H9 (cell line): ENCODE measurements around the gene MME. TPM values are rescaled to one million over a fixed set of nuclear protein-coding genes. Genes with fewer than 3 reads are reported as not detected.

Source experiments
- DNase-seq: peaks from one replicate; pipeline ENCODE4 v3.0.0-alpha.2; 2017
- H2AFZ ChIP-seq: one replicate; pipeline ENCODE4 v1.6.1; 2013; ENCODE audit warnings: mild to moderate bottlenecking, low read length, control low read depth, moderate library complexity
- H2AK5ac ChIP-seq: 2 replicates; pipeline ENCODE4 v1.6.1; 2013; ENCODE audit warnings: low read length, control low read depth, mixed read lengths; ENCODE audit not compliant: insufficient read length
- H2BK120ac ChIP-seq: one replicate; pipeline ENCODE4 v1.6.1; 2013; ENCODE audit warnings: low read depth, mild to moderate bottlenecking, low read length, control low read depth, inconsistent platforms; ENCODE audit not compliant: poor library complexity, severe bottlenecking
- H2BK12ac ChIP-seq: 2 replicates; pipeline ENCODE4 v1.6.1; 2013; ENCODE audit warnings: low read length, control low read depth, mixed read lengths, low read depth; ENCODE audit not compliant: insufficient read length
- H2BK15ac ChIP-seq: 2 replicates; pipeline ENCODE4 v1.6.1; 2013; ENCODE audit warnings: low read depth, low read length, control low read depth
- H2BK20ac ChIP-seq: one replicate; pipeline ENCODE4 v1.6.1; 2013; ENCODE audit warnings: low read depth, mild to moderate bottlenecking, low read length, control low read depth, inconsistent platforms; ENCODE audit not compliant: poor library complexity, severe bottlenecking
- H2BK5ac ChIP-seq: 2 replicates; pipeline ENCODE4 v1.6.1; 2013; ENCODE audit warnings: low read length, control low read depth, mixed read lengths; ENCODE audit not compliant: insufficient read length
- H3K14ac ChIP-seq: 2 replicates; pipeline ENCODE4 v1.6.1; 2013; ENCODE audit warnings: low read length, control low read depth; ENCODE audit not compliant: insufficient read depth
- H3K18ac ChIP-seq: 2 replicates; pipeline ENCODE4 v1.6.1; 2013; ENCODE audit warnings: low read depth, mild to moderate bottlenecking, mixed read lengths, low read length, control low read depth; ENCODE audit not compliant: insufficient read length
- H3K23ac ChIP-seq: 2 replicates; pipeline ENCODE4 v1.6.1; 2013; ENCODE audit warnings: low read length, control low read depth, mixed read lengths, low read depth; ENCODE audit not compliant: insufficient read length
- H3K23me2 ChIP-seq: 2 replicates; pipeline ENCODE4 v1.6.1; 2013; ENCODE audit warnings: low read depth, mild to moderate bottlenecking, mixed read lengths, low read length, control low read depth; ENCODE audit not compliant: insufficient read length, poor library complexity, severe bottlenecking
- H3K27ac ChIP-seq: 2 replicates; pipeline ENCODE4 v1.5.1; 2013; ENCODE audit warnings: low read length, control low read depth, mixed read lengths, low read depth; ENCODE audit not compliant: insufficient read length
- H3K27me3 ChIP-seq: 2 replicates; pipeline ENCODE4 v1.6.1; 2013; ENCODE audit warnings: low read length, control low read depth, inconsistent platforms; ENCODE audit not compliant: insufficient read depth
- H3K4ac ChIP-seq: 2 replicates; pipeline ENCODE4 v1.6.1; 2013; ENCODE audit warnings: low read depth, mild to moderate bottlenecking, control low read depth, inconsistent platforms, low read length, moderate library complexity
- H3K4me1 ChIP-seq: 2 replicates; pipeline ENCODE4 v1.6.1; 2013; ENCODE audit warnings: low read length, control low read depth, inconsistent platforms; ENCODE audit not compliant: insufficient read depth
- H3K4me2 ChIP-seq: 2 replicates; pipeline ENCODE4 v1.6.1; 2013; ENCODE audit warnings: low read length, control low read depth, mixed read lengths; ENCODE audit not compliant: insufficient read length, insufficient read depth
- H3K56ac ChIP-seq: 2 replicates; pipeline ENCODE4 v1.6.1; 2013; ENCODE audit warnings: low read depth, mild to moderate bottlenecking, mixed read lengths, low read length, control low read depth; ENCODE audit not compliant: insufficient read length
- H3K79me1 ChIP-seq: 2 replicates; pipeline ENCODE4 v1.6.1; 2013; ENCODE audit warnings: low read depth, mild to moderate bottlenecking, moderate library complexity, low read length, control low read depth, inconsistent platforms; ENCODE audit not compliant: insufficient read depth, poor library complexity, severe bottlenecking
- H3K79me2 ChIP-seq: 2 replicates; pipeline ENCODE4 v1.6.1; 2013; ENCODE audit warnings: low read length, control low read depth, inconsistent platforms; ENCODE audit not compliant: insufficient read depth
- H3K9ac ChIP-seq: 2 replicates; pipeline ENCODE4 v1.6.1; 2013; ENCODE audit warnings: low read length, control low read depth, mixed read lengths; ENCODE audit not compliant: insufficient read length; ENCODE audit errors: extremely low read depth
- H3K9me3 ChIP-seq: one replicate; pipeline ENCODE4 v1.6.1; 2013; ENCODE audit warnings: low read depth, low read length, inconsistent platforms; ENCODE audit not compliant: control insufficient read depth
- H3T11ph ChIP-seq: one replicate; pipeline ENCODE4 v1.6.1; 2013; ENCODE audit warnings: mild to moderate bottlenecking, low read length, control low read depth, inconsistent platforms
- H4K20me1 ChIP-seq: one replicate; pipeline ENCODE4 v1.6.1; 2013; ENCODE audit not compliant: control insufficient read depth, insufficient read length, insufficient read depth
- H4K5ac ChIP-seq: 2 replicates; pipeline ENCODE4 v1.6.1; 2013; ENCODE audit warnings: low read depth, mild to moderate bottlenecking, mixed read lengths, low read length, control low read depth; ENCODE audit not compliant: insufficient read length
- H4K8ac ChIP-seq: replicated peaks from 2 replicates; pipeline ENCODE4 v1.6.1; 2013; ENCODE audit warnings: low read length, control low read depth, mixed read lengths, low read depth; ENCODE audit not compliant: insufficient read length
- H4K91ac ChIP-seq: 2 replicates; pipeline ENCODE4 v1.6.1; 2013; ENCODE audit warnings: low read depth, mild to moderate bottlenecking, moderate library complexity, mixed read lengths, low read length, control low read depth; ENCODE audit not compliant: insufficient read length
- H3K27ac Mint-ChIP-seq, 3 experiments: 2 replicates in 2 of 3; 3 replicates in 1 of 3; pipeline ENCODE4 v1.8.0; 2020 to 2021; ENCODE audit warnings: mixed read lengths in 3 of 3, mild to moderate bottlenecking in 1 of 3, moderate library complexity in 1 of 3
- H3K27me3 Mint-ChIP-seq: 2 replicates; pipeline ENCODE4 v1.8.0; 2021; ENCODE audit warnings: low read depth, mild to moderate bottlenecking, moderate library complexity, mixed read lengths
- H3K36me3 Mint-ChIP-seq, 3 experiments: 2 replicates in 2 of 3; 3 replicates in 1 of 3; pipeline ENCODE4 v1.8.0; 2020 to 2021; ENCODE audit warnings: low read depth in 3 of 3, mixed read lengths in 3 of 3; ENCODE audit not compliant: insufficient read depth in 1 of 3
- H3K4me1 Mint-ChIP-seq, 2 experiments: 2 replicates each; pipeline ENCODE4 v1.8.0; 2020; ENCODE audit warnings: mixed read lengths in 2 of 2
- H3K4me3 Mint-ChIP-seq, 2 experiments: 2 replicates in 1 of 2; 3 replicates in 1 of 2; pipeline ENCODE4 v1.8.0; 2020 to 2021; ENCODE audit warnings: mild to moderate bottlenecking in 2 of 2, mixed read lengths in 2 of 2, moderate library complexity in 1 of 2
- H3K9me3 Mint-ChIP-seq, 2 experiments: 2 replicates in 1 of 2; 3 replicates in 1 of 2; pipeline ENCODE4 v1.8.0; 2020; ENCODE audit warnings: mild to moderate bottlenecking in 2 of 2, mixed read lengths in 2 of 2, moderate library complexity in 1 of 2
- WGBS: extraction: QIAGEN DNeasy Blood & Tissue Kit; methylation state at CpG from one replicate; pipeline ENCODE4 v1.1.7; 2013; ENCODE audit warnings: missing lambda C conversion rate, low lambda C conversion rate, mixed read lengths; ENCODE audit not compliant: insufficient read length; ENCODE audit errors: extremely low coverage; 5-methylcytosine and 5-hydroxymethylcytosine counted together
- total RNA-seq: library from RNA; stranded (reverse); gene quantifications from 2 replicates; pipeline ENCODE4 v1.2.1, GENCODE V29; 2021
- TF ChIP-seq, protein P1 (sequence below): fragments of 200-600 bp; sonication (generic); conservative IDR thresholded peaks from 3 replicates; pipeline ENCODE4 v1.8.0; 2021; ENCODE audit warnings: antibody characterized with exemption, mild to moderate bottlenecking

Gene MME
- total RNA-seq, 1 experiment from 2014 or later, result 16.4 TPM

DNA sequence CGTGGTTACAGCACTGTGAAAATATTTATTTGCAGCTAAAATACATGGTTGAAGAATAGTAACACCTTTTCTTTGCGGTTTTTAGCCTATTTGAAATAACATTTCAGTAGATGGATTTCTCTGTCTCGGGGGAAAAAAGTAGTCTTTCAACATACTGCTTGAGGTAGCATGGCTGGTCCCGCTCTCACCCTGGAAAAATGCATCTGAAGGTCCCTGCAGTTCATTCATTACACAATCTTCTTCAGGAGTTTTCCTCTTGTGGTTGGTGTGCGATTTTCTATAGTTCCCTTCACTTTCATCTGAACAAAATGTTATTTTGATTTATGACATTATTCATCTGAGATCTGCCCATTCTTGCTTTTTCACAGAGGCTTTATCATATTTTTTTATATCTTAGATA, 137.5 kb downstream of the MME start:
- Histone ChIP-seq H3K4me2 (no peak overlapping the region), H2BK120ac (no peak overlapping the region), H3K14ac (no peak overlapping the region), H2BK12ac (no peak overlapping the region), H3K18ac (no peak overlapping the region), H3K23me2 (no peaks in the 10 kb centered on the region), H2AK5ac (no peak overlapping the region), H3K4me1 (no peaks in the 10 kb centered on the region), H2BK15ac (no peak overlapping the region), H3K27me3 (no peaks in the 10 kb centered on the region), H2BK5ac (no peak overlapping the region), H3K79me1 (no peaks in the 10 kb centered on the region), H2BK20ac (no peak overlapping the region), H3K56ac (no peak overlapping the region), H3K4ac (no peak overlapping the region), H3K23ac (no peak overlapping the region), H3K79me2 (no peaks in the 10 kb centered on the region), H4K91ac (no peak overlapping the region), H3K27ac (no peak overlapping the region), H3K9ac (no peak overlapping the region), H4K5ac (no peak overlapping the region), H4K20me1 (no peaks in the 10 kb centered on the region), H3K9me3 (no peaks in the 10 kb centered on the region), H2AFZ (no peak overlapping the region), H3T11ph (no peak overlapping the region), H4K8ac (no peak overlapping the region)
- no peak for DNase-seq
- H3K36me3 Mint-ChIP-seq, result peaks cover 0 to 8% (median 0%) of the 10 kb centered on the region in 3 experiments; a peak in 2 of 7 replicates
- H3K27me3 Mint-ChIP-seq, result no peaks in the 10 kb centered on the region
- no CpG with 5 or more reads among the region's 5 CpGs for WGBS
- H3K4me1 Mint-ChIP-seq, result no peaks in the 10 kb centered on the region
- H3K9me3 Mint-ChIP-seq, result peaks cover 2 to 5% of the 10 kb centered on the region in 2 experiments; a peak in 1 of 5 replicates
- TF ChIP-seq, protein P1, sequence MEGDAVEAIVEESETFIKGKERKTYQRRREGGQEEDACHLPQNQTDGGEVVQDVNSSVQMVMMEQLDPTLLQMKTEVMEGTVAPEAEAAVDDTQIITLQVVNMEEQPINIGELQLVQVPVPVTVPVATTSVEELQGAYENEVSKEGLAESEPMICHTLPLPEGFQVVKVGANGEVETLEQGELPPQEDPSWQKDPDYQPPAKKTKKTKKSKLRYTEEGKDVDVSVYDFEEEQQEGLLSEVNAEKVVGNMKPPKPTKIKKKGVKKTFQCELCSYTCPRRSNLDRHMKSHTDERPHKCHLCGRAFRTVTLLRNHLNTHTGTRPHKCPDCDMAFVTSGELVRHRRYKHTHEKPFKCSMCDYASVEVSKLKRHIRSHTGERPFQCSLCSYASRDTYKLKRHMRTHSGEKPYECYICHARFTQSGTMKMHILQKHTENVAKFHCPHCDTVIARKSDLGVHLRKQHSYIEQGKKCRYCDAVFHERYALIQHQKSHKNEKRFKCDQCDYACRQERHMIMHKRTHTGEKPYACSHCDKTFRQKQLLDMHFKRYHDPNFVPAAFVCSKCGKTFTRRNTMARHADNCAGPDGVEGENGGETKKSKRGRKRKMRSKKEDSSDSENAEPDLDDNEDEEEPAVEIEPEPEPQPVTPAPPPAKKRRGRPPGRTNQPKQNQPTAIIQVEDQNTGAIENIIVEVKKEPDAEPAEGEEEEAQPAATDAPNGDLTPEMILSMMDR, result no peak
- no peak overlapping the region for H3K4me3 Mint-ChIP-seq
- H3K27ac Mint-ChIP-seq, result no peak overlapping the region
